ENCODE measurements around the gene RAD23B.
"Not testable (repeated sequence)": the region's sequence is repeated elsewhere in the genome, so short reads cannot be mapped to it uniquely, and the experiment has no call there.

The RAD23B gene

GRCh38 chr9:107258919-107259318 is 24.2 kb upstream of the RAD23B start:
- no peak overlapping the region for H3K4me3 ChIP-seq (replicated peaks; ENCODE audit: low read depth, low read length)
- TF ChIP-seq, protein P1, sequence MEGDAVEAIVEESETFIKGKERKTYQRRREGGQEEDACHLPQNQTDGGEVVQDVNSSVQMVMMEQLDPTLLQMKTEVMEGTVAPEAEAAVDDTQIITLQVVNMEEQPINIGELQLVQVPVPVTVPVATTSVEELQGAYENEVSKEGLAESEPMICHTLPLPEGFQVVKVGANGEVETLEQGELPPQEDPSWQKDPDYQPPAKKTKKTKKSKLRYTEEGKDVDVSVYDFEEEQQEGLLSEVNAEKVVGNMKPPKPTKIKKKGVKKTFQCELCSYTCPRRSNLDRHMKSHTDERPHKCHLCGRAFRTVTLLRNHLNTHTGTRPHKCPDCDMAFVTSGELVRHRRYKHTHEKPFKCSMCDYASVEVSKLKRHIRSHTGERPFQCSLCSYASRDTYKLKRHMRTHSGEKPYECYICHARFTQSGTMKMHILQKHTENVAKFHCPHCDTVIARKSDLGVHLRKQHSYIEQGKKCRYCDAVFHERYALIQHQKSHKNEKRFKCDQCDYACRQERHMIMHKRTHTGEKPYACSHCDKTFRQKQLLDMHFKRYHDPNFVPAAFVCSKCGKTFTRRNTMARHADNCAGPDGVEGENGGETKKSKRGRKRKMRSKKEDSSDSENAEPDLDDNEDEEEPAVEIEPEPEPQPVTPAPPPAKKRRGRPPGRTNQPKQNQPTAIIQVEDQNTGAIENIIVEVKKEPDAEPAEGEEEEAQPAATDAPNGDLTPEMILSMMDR (IDR thresholded peaks at IDR 0.05; ENCODE audit: low read depth, low read length, missing control alignments) = no peak
- DNase-seq (ENCODE audit: extremely low read depth, low read depth) = no peak

DNA sequence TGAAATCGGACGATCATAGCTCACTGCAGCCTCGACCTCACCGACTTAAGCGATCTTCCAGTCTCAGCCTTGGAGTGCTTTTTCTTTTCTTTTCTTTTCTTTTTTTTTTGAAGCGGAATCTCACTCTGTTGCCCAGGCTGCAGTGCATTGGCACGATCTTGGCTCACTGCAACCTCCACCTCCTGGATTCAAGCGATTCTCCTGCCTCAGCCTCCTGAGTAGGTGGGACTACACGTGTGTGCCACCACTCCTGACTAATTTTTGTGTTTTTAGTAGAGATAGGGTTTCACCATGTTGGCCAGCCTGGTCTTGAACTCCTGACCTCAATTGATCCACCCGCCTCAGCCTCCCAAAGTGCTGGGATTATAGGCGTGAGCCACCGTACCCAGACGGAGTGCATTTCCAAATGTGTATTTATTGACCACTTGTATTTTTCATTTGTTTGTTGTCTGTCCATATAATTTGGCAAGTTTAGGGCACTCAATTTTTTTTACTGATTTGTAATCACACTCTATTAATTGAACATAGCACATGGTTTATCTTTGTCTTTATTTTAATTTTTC is 23.2 kb upstream of the RAD23B start:
- H3K4me3 ChIP-seq (replicated peaks; ENCODE audit: low read depth, low read length); DNase-seq (ENCODE audit: extremely low read depth, low read depth): not testable (repeated sequence)

DNA sequence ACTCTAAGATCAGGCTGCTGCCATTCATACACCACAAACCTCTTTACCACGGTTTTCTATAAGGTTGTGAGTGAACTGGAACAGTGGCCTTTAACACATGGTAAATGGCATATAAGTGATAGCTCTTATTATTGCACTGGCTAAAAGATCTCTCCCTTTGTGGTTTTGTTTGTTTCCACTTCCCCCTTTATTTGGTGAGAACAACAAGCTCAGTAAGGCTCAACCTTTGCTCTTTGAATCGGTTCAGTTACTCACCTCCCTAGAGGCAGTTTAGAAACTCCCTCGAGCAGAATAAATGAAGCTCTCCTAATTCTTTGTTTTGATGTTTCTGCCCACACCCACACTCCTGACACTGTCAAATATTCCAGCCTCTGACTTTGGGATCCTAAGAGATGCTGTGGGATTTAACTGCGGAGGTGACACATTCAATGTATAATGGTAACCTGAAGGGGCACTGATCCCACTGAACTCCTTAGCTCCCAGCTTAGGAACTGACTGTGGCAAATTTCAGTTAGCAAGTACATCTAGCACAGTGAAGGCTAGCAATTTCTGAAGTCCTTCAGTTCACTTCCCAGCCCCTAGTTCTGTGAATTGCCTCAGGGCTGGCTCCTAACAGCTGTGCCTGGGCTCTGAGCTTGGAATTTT is 22.5 kb upstream of the RAD23B start:
- no peak overlapping the region for H3K4me3 ChIP-seq (replicated peaks; ENCODE audit: low read depth, low read length)
- DNase-seq (ENCODE audit: extremely low read depth, low read depth) = no peak
- TF ChIP-seq, protein P1 (IDR thresholded peaks at IDR 0.05; ENCODE audit: low read depth, low read length, missing control alignments) = no peak

- TF ChIP-seq, protein P1 (IDR thresholded peaks at IDR 0.05; ENCODE audit: low read depth, low read length, missing control alignments) = no peak
- no peak overlapping the region for H3K4me3 ChIP-seq (replicated peaks; ENCODE audit: low read depth, low read length)
- no peak for DNase-seq (ENCODE audit: extremely low read depth, low read depth)
These were observed 22.0 kb upstream of the RAD23B start for GRCh38 chr9:107261106-107261505.

DNA sequence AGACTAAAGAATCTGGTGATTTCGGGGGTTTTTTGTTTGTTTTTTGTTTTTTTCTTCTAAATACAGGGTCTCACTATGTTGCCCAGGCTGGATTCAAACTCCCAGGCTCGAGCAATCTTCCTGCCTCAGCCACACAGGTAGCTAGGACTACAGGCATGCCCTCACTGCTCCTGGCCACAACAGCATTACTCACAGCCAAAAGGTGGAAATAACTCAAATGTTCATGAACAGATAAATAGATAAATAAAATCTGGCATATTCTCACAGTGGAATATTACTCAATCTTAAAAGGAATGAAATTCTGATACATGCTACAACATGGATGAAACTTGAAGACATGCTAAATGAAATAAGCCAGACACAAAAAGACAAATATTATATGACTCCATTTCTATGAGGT is 19.8 kb upstream of the RAD23B start:
- DNase-seq (ENCODE audit: extremely low read depth, low read depth) = no peak
- H3K4me3 ChIP-seq (replicated peaks; ENCODE audit: low read depth, low read length) = no peak overlapping the region
- TF ChIP-seq, protein P1 (IDR thresholded peaks at IDR 0.05; ENCODE audit: low read depth, low read length, missing control alignments) = no peak

GRCh38 chr9:107266624-107267368 is 16.3 kb upstream of the RAD23B start:
- no peak for DNase-seq (ENCODE audit: extremely low read depth, low read depth)
- H3K4me3 ChIP-seq (replicated peaks; ENCODE audit: low read depth, low read length) = no peak overlapping the region
- TF ChIP-seq, protein P1 (IDR thresholded peaks at IDR 0.05; ENCODE audit: low read depth, low read length, missing control alignments) = no peak

GRCh38 chr9:107268560-107268959 is 14.5 kb upstream of the RAD23B start:
- no peak for DNase-seq (ENCODE audit: extremely low read depth, low read depth)
- TF ChIP-seq, protein P1 (IDR thresholded peaks at IDR 0.05; ENCODE audit: low read depth, low read length, missing control alignments) = no peak
- no peak overlapping the region for H3K4me3 ChIP-seq (replicated peaks; ENCODE audit: low read depth, low read length)
